Measurements from ENCODE around the gene UBAC2. TPM values are rescaled to one million over a fixed set of nuclear protein-coding genes. Genes with fewer than 3 reads are reported as not detected.
A peak's percentile ranks its signal among the peaks of the same experiment; 100 is the strongest.

UBAC2 gene
- total and polyA plus RNA-seq, 2 of the 4 experiments (the other 2 are of a cell fraction), result 20.8 to 36.3 TPM

- H2AK9ac ChIP-seq (replicated peaks; ENCODE audit: low read depth, low read length, poor library complexity), result no peak overlapping the region
- CTCF ChIA-PET, result interaction anchor here (0.6 to 2.3 kb wide), 12 partner anchors 10 to 171 kb away, joined by 3 to 14 read pairs (median 4); no protein-coding TSS in a partner anchor
- H3K36me3 ChIP-seq (ENCODE audit: control insufficient read depth, insufficient read depth, low read length), result peaks cover 5% of the 10 kb centered on the region
- TF ChIP-seq, protein P1, sequence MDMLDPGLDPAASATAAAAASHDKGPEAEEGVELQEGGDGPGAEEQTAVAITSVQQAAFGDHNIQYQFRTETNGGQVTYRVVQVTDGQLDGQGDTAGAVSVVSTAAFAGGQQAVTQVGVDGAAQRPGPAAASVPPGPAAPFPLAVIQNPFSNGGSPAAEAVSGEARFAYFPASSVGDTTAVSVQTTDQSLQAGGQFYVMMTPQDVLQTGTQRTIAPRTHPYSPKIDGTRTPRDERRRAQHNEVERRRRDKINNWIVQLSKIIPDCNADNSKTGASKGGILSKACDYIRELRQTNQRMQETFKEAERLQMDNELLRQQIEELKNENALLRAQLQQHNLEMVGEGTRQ (IDR thresholded peaks at IDR 0.05; ENCODE audit: low read depth, low read length), result no peak
- TF ChIP-seq, protein P2, sequence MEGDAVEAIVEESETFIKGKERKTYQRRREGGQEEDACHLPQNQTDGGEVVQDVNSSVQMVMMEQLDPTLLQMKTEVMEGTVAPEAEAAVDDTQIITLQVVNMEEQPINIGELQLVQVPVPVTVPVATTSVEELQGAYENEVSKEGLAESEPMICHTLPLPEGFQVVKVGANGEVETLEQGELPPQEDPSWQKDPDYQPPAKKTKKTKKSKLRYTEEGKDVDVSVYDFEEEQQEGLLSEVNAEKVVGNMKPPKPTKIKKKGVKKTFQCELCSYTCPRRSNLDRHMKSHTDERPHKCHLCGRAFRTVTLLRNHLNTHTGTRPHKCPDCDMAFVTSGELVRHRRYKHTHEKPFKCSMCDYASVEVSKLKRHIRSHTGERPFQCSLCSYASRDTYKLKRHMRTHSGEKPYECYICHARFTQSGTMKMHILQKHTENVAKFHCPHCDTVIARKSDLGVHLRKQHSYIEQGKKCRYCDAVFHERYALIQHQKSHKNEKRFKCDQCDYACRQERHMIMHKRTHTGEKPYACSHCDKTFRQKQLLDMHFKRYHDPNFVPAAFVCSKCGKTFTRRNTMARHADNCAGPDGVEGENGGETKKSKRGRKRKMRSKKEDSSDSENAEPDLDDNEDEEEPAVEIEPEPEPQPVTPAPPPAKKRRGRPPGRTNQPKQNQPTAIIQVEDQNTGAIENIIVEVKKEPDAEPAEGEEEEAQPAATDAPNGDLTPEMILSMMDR (conservative IDR thresholded peaks at IDR 0.05; ENCODE audit: low read depth, low read length), result peak; percentile 63
- peak; percentile 75 for TF ChIP-seq RAD21 (IDR thresholded peaks at IDR 0.05; ENCODE audit: low read length)
- TF ChIP-seq SMC3 (IDR thresholded peaks at IDR 0.05; ENCODE audit: low read depth, low read length), result peak; percentile 74
- H3K18ac ChIP-seq (ENCODE audit: low read depth, low read length), result no peak overlapping the region
- H3K4me2 ChIP-seq (ENCODE audit: low read depth, low read length), result no peak overlapping the region
- BruUV-seq (replicated peaks), result no TSS peak
- H3K79me1 ChIP-seq (ENCODE audit: low read depth in 1 of 2, low read length in 2 of 2), result no peaks in the 10 kb centered on the region; a peak in 2 of 4 replicates
- H3K14ac ChIP-seq (replicated peaks; ENCODE audit: low read depth, low read length), result no peak overlapping the region
- POLR2A ChIA-PET (ENCODE audit: unreplicated experiment), result no interaction called here
- H4K91ac ChIP-seq (ENCODE audit: insufficient read depth, low read depth, low read length), result no peak overlapping the region
- in situ Hi-C loops (cut with MboI; ENCODE audit: low sequenced_read_pairs), result no loop called here
- no peak overlapping the region for H2AK5ac ChIP-seq (ENCODE audit: low read depth, low read length)
- intact Hi-C loops (cut with micrococcal nuclease), result loop anchor here (1.0 to 10.0 kb wide), 3 partner anchors 90 to 421 kb away; no protein-coding TSS in a partner anchor
- no peak overlapping the region for H4K5ac ChIP-seq (ENCODE audit: low read depth, low read length)
- H3K23ac ChIP-seq (ENCODE audit: low read depth, low read length), result no peak overlapping the region
- no peaks in the 10 kb centered on the region for H3K9me1 ChIP-seq (ENCODE audit: insufficient read depth, low read length)
- H2BK5ac ChIP-seq (ENCODE audit: low read depth, low read length, poor library complexity, severe bottlenecking), result no peak overlapping the region
- H3K4ac ChIP-seq (ENCODE audit: low read depth, low read length), result no peak overlapping the region
- H3K56ac ChIP-seq (ENCODE audit: extremely low read depth, insufficient read depth, low read length), result no peak overlapping the region
- DNase-seq (peak; percentile 63), ATAC-seq (ENCODE audit: low read depth) (peak; percentile 73)
- 83% methylated on average over 1 of the region's 3 CpGs; no CpG with 5 or more reads in 1 of the 2 experiments for WGBS, 2 experiments (ENCODE audit: extremely low coverage in 2 of 2, insufficient read length in 1 of 2)
- H3K9ac ChIP-seq (ENCODE audit: low read depth, low read length), result no peak overlapping the region
- no peak overlapping the region for H4K8ac ChIP-seq (ENCODE audit: low read depth in 2 of 2, low read length in 2 of 2)
- H2AFZ ChIP-seq (replicated peaks; ENCODE audit: low read length, poor library complexity), result no peak overlapping the region
- dilution Hi-C loops (cut with HindIII; ENCODE audit: low sequenced_read_pairs, unreplicated experiment), result no loop called here
- H2BK15ac ChIP-seq (ENCODE audit: low read depth, low read length), result no peak overlapping the region
- H3K9me3 ChIP-seq (ENCODE audit: control insufficient read depth, insufficient read depth, low read length), result no peaks in the 10 kb centered on the region
- H3K27ac ChIP-seq (ENCODE audit: insufficient read depth, low read length), result no peak overlapping the region
- no peak overlapping the region for H2BK120ac ChIP-seq (ENCODE audit: low read depth, low read length)
- H2BK20ac ChIP-seq (ENCODE audit: low read depth, low read length), result no peak overlapping the region
- H3K4me3 ChIP-seq (ENCODE audit: insufficient read depth, low read depth, low read length), result no peak overlapping the region
- no peaks in the 10 kb centered on the region for H3K27me3 ChIP-seq (ENCODE audit: control insufficient read depth, insufficient read depth, low read length)
- H3K4me1 ChIP-seq (ENCODE audit: control insufficient read depth, insufficient read depth, low read length), result no peaks in the 10 kb centered on the region
- peaks cover 5% of the 10 kb centered on the region; the same call in 1 of the 2 replicates for H4K20me1 ChIP-seq (ENCODE audit: insufficient read depth, low read length)
These were observed 65.3 kb downstream of the UBAC2 start for GRCh38 chr13:99265821-99266426.

Data from IMR-90 (cell line).